ENCODE data around the gene RGL1.

Gene RGL1

GRCh38 chr1:183915625-183916510 lies 110.9 kb downstream of the RGL1 start:
- no peaks in the 10 kb centered on the region for H3K36me3 ChIP-seq (replicated peaks; ENCODE audit: insufficient read depth, low read length)
- no peak for TF ChIP-seq EZH2phosphoT487 (IDR thresholded peaks at IDR 0.05; ENCODE audit: low read length)
- no peak for TF ChIP-seq EZH2 (optimal IDR thresholded peaks at IDR 0.05; ENCODE audit: low read depth, low read length)
- peak; percentile 97 for TF ChIP-seq CTCF (IDR thresholded peaks at IDR 0.05; ENCODE audit: low read length)
- H3K9me2 ChIP-seq (replicated peaks; ENCODE audit: insufficient read depth, low read length): no peaks in the 10 kb centered on the region
- H3K4me3 ChIP-seq (ENCODE audit: low read length): no peak overlapping the region; the same call in 1 of the 2 replicates
- peak overlapping the region; percentile 32 for H2AFZ ChIP-seq (ENCODE audit: low read length)
- no peaks in the 10 kb centered on the region for H3K27me3 ChIP-seq (replicated peaks; ENCODE audit: insufficient read depth, low read length)
- peaks cover 45% of the 10 kb centered on the region for H3K4me1 ChIP-seq (ENCODE audit: low read length)
- H3K27ac ChIP-seq (ENCODE audit: low read length): peak overlapping the region; percentile 3; the same call in 1 of the 2 replicates
- H3K4me2 ChIP-seq (ENCODE audit: low read depth, low read length): peak overlapping the region; percentile 60
- DNase-seq: peak; percentile 95
- no peaks in the 10 kb centered on the region for H4K20me1 ChIP-seq (ENCODE audit: insufficient read depth, low read length)
- peak overlapping the region; percentile 18; the same call in 1 of the 2 replicates for H3K9ac ChIP-seq (ENCODE audit: low read length)
- no peaks in the 10 kb centered on the region for H3K9me3 ChIP-seq (replicated peaks; ENCODE audit: insufficient read depth, low read length)
- no peaks in the 10 kb centered on the region for H3K79me2 ChIP-seq (ENCODE audit: low read length)
- H3F3A ChIP-seq (ENCODE audit: insufficient read depth, low read length): peaks cover 22% of the 10 kb centered on the region

- Histone ChIP-seq H3K9me2 (replicated peaks; ENCODE audit: insufficient read depth, low read length) (no peaks in the 10 kb centered on the region), H3K9ac (ENCODE audit: low read length) (no peak overlapping the region), H3K36me3 (replicated peaks; ENCODE audit: insufficient read depth, low read length) (no peaks in the 10 kb centered on the region), H3K4me2 (ENCODE audit: low read depth, low read length) (no peak overlapping the region), H3K4me3 (ENCODE audit: low read length) (no peak overlapping the region), H4K20me1 (ENCODE audit: insufficient read depth, low read length) (no peaks in the 10 kb centered on the region), H3F3A (ENCODE audit: insufficient read depth, low read length) (peaks cover 15% of the 10 kb centered on the region), H3K27ac (ENCODE audit: low read length) (no peak overlapping the region), H2AFZ (ENCODE audit: low read length) (no peak overlapping the region), H3K9me3 (replicated peaks; ENCODE audit: insufficient read depth, low read length) (no peaks in the 10 kb centered on the region), H3K4me1 (ENCODE audit: low read length) (peaks cover 40% of the 10 kb centered on the region), H3K27me3 (replicated peaks; ENCODE audit: insufficient read depth, low read length) (no peaks in the 10 kb centered on the region), H3K79me2 (ENCODE audit: low read length) (no peaks in the 10 kb centered on the region)
- TF ChIP-seq EZH2 (optimal IDR thresholded peaks at IDR 0.05; ENCODE audit: low read depth, low read length) (no peak), EZH2phosphoT487 (IDR thresholded peaks at IDR 0.05; ENCODE audit: low read length) (no peak), CTCF (IDR thresholded peaks at IDR 0.05; ENCODE audit: low read length) (no peak)
- DNase-seq: no peak
These were observed 111.7 kb downstream of the RGL1 start for GRCh38 chr1:183916574-183916973.

GRCh38 chr1:183918589-183918988 lies 113.7 kb downstream of the RGL1 start:
- TF ChIP-seq EZH2phosphoT487 (IDR thresholded peaks at IDR 0.05; ENCODE audit: low read length) (no peak), CTCF (IDR thresholded peaks at IDR 0.05; ENCODE audit: low read length) (no peak), EZH2 (optimal IDR thresholded peaks at IDR 0.05; ENCODE audit: low read depth, low read length) (no peak)
- Histone ChIP-seq H3F3A (ENCODE audit: insufficient read depth, low read length) (no peaks in the 10 kb centered on the region), H3K79me2 (ENCODE audit: low read length) (no peaks in the 10 kb centered on the region), H3K36me3 (replicated peaks; ENCODE audit: insufficient read depth, low read length) (no peaks in the 10 kb centered on the region), H3K9me2 (replicated peaks; ENCODE audit: insufficient read depth, low read length) (no peaks in the 10 kb centered on the region), H3K9ac (ENCODE audit: low read length) (no peak overlapping the region), H3K27me3 (replicated peaks; ENCODE audit: insufficient read depth, low read length) (no peaks in the 10 kb centered on the region), H3K4me3 (ENCODE audit: low read length) (no peak overlapping the region), H3K4me1 (ENCODE audit: low read length) (peaks cover 21% of the 10 kb centered on the region), H3K4me2 (ENCODE audit: low read depth, low read length) (no peak overlapping the region), H3K27ac (ENCODE audit: low read length) (no peak overlapping the region), H4K20me1 (ENCODE audit: insufficient read depth, low read length) (no peaks in the 10 kb centered on the region), H2AFZ (ENCODE audit: low read length) (no peak overlapping the region), H3K9me3 (replicated peaks; ENCODE audit: insufficient read depth, low read length) (no peaks in the 10 kb centered on the region)
- no peak for DNase-seq

Data from MM.1S (cell line).